Mesendoderm (in vitro differentiated cells): Measurements from ENCODE around the gene GPR31.

Source experiments
- DNase-seq: peaks from one replicate; pipeline ENCODE4 v3.0.0; 2013
- H2AK5ac ChIP-seq: 2 replicates; pipeline ENCODE4 v1.6.1; 2013; ENCODE audit warnings: low read length, inconsistent platforms
- H2BK120ac ChIP-seq: 2 replicates; pipeline ENCODE4 v1.6.1; 2013; ENCODE audit warnings: low read depth, mild to moderate bottlenecking, low read length, moderate library complexity, mixed read lengths
- H2BK15ac ChIP-seq: replicated peaks from 2 replicates; pipeline ENCODE4 v1.6.1; 2013; ENCODE audit warnings: low read depth, mild to moderate bottlenecking, moderate library complexity
- H2BK5ac ChIP-seq: 2 replicates; pipeline ENCODE4 v1.6.1; 2013; ENCODE audit warnings: low read length, inconsistent platforms
- H3K18ac ChIP-seq: 2 replicates; pipeline ENCODE4 v1.6.1; 2013; ENCODE audit warnings: mild to moderate bottlenecking, low read length, mixed read lengths
- H3K23ac ChIP-seq: one replicate; pipeline ENCODE4 v1.6.1; 2013; ENCODE audit warnings: low read length
- H3K27ac ChIP-seq: 2 replicates; pipeline ENCODE4 v1.5.1; 2013; ENCODE audit warnings: low read depth, mild to moderate bottlenecking, inconsistent platforms, low read length, moderate library complexity
- H3K27me3 ChIP-seq: 2 replicates; pipeline ENCODE4 v1.6.1; 2013; ENCODE audit warnings: low read length, control low read depth, mild to moderate bottlenecking, inconsistent platforms; ENCODE audit not compliant: insufficient read depth, poor library complexity
- H3K36me3 ChIP-seq: 2 replicates; pipeline ENCODE4 v1.6.1; 2013; ENCODE audit warnings: low read length, inconsistent platforms; ENCODE audit not compliant: control insufficient read depth, insufficient read depth
- H3K4ac ChIP-seq: one replicate; pipeline ENCODE4 v1.6.1; 2013; ENCODE audit warnings: low read depth, mild to moderate bottlenecking, low read length, moderate library complexity
- H3K4me1 ChIP-seq: 2 replicates; pipeline ENCODE4 v1.6.1; 2013; ENCODE audit warnings: low read depth, low read length, inconsistent platforms; ENCODE audit not compliant: control insufficient read depth
- H3K4me2 ChIP-seq: 2 replicates; pipeline ENCODE4 v1.6.1; 2013; ENCODE audit warnings: low read length
- H3K4me3 ChIP-seq: 2 replicates; pipeline ENCODE4 v1.5.1; 2013; ENCODE audit warnings: mild to moderate bottlenecking, low read length
- H3K56ac ChIP-seq: one replicate; pipeline ENCODE4 v1.6.1; 2013; ENCODE audit warnings: low read length
- H3K79me1 ChIP-seq: 2 replicates; pipeline ENCODE4 v1.6.1; 2013; ENCODE audit warnings: low read length, inconsistent platforms
- H3K79me2 ChIP-seq: 2 replicates; pipeline ENCODE4 v1.6.1; 2013; ENCODE audit warnings: mild to moderate bottlenecking, low read length; ENCODE audit not compliant: control insufficient read depth, insufficient read depth
- H3K9ac ChIP-seq: 2 replicates; pipeline ENCODE4 v1.6.1; 2013; ENCODE audit warnings: low read length, inconsistent platforms
- H4K5ac ChIP-seq: one replicate; pipeline ENCODE4 v1.6.1; 2013; ENCODE audit warnings: low read length
- H4K8ac ChIP-seq: one replicate; pipeline ENCODE4 v1.6.1; 2013; ENCODE audit warnings: low read depth, mild to moderate bottlenecking, control low read depth, low read length, moderate library complexity
- WGBS: extraction: QIAGEN DNeasy Blood & Tissue Kit; methylation state at CpG from one replicate; pipeline ENCODE4 v1.1.7; 2013; ENCODE audit warnings: low lambda C conversion rate, missing lambda C conversion rate; ENCODE audit not compliant: insufficient coverage; ENCODE audit errors: extremely low coverage; 5-methylcytosine and 5-hydroxymethylcytosine counted together

GPR31 gene

DNA sequence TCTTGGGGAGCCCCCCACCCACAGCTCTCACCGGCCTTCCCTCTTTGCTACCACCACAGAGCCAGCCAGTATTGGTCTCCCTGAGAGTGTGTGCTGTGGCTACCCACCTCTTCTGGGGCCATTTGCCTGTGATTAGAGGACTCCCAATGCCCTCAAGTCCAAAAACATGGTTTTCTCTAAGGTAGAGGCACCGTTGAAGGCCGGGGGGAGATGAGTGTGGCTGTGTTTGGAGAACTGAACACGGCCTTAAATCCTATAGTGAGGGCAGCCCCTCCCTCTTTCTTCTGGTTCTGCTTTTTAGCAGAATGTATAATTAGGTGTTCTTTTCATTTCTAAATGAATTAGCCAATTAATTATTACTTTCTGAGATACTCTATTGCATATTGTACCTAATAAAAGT is 32.4 kb downstream of the GPR31 start:
- no peak overlapping the region for H3K23ac ChIP-seq
- no peak overlapping the region for H2AK5ac ChIP-seq
- no peak overlapping the region for H3K27ac ChIP-seq
- no peaks in the 10 kb centered on the region for H3K79me2 ChIP-seq
- no peak overlapping the region for H3K4ac ChIP-seq
- no peak overlapping the region for H2BK120ac ChIP-seq
- H3K36me3 ChIP-seq = no peaks in the 10 kb centered on the region
- H4K5ac ChIP-seq = no peak overlapping the region
- H3K27me3 ChIP-seq = no peaks in the 10 kb centered on the region
- H3K18ac ChIP-seq = no peak overlapping the region
- H2BK5ac ChIP-seq = no peak overlapping the region
- H3K79me1 ChIP-seq = no peaks in the 10 kb centered on the region
- no peak overlapping the region for H3K56ac ChIP-seq
- no peaks in the 10 kb centered on the region for H3K4me1 ChIP-seq
- H4K8ac ChIP-seq = no peak overlapping the region
- DNase-seq = no peak
- WGBS = no CpG with 5 or more reads among the region's 4 CpGs
- no peak overlapping the region for H3K9ac ChIP-seq
- H3K4me2 ChIP-seq = no peak overlapping the region
- H2BK15ac ChIP-seq = no peak overlapping the region
- H3K4me3 ChIP-seq = no peak overlapping the region

GRCh38 chr6:167124753-167125152 is 33.0 kb downstream of the GPR31 start:
- no peaks in the 10 kb centered on the region for H3K27me3 ChIP-seq
- no peak overlapping the region for H3K23ac ChIP-seq
- no peak overlapping the region for H2BK120ac ChIP-seq
- no CpG with 5 or more reads among the region's 5 CpGs for WGBS
- no peak overlapping the region for H3K18ac ChIP-seq
- DNase-seq = no peak
- no peak overlapping the region for H3K56ac ChIP-seq
- H4K8ac ChIP-seq = no peak overlapping the region
- H3K4ac ChIP-seq = no peak overlapping the region
- H2AK5ac ChIP-seq = no peak overlapping the region
- no peaks in the 10 kb centered on the region for H3K4me1 ChIP-seq
- no peak overlapping the region for H2BK15ac ChIP-seq
- no peak overlapping the region for H2BK5ac ChIP-seq
- H3K79me1 ChIP-seq = no peaks in the 10 kb centered on the region
- H3K79me2 ChIP-seq = no peaks in the 10 kb centered on the region
- no peak overlapping the region for H3K9ac ChIP-seq
- no peaks in the 10 kb centered on the region for H3K36me3 ChIP-seq
- H4K5ac ChIP-seq = no peak overlapping the region
- H3K27ac ChIP-seq = no peak overlapping the region
- no peak overlapping the region for H3K4me3 ChIP-seq
- H3K4me2 ChIP-seq = no peak overlapping the region

- no peak for DNase-seq
- H3K9ac ChIP-seq = no peak within 1 kb of the TSS
- H3K4ac ChIP-seq = no peak within 1 kb of the TSS
- H3K79me1 ChIP-seq = no peaks in the 10 kb centered on the region
- H2BK120ac ChIP-seq = no peak within 1 kb of the TSS
- H2AK5ac ChIP-seq = no peak within 1 kb of the TSS
- H2BK15ac ChIP-seq = no peak within 1 kb of the TSS
- no peak within 1 kb of the TSS for H2BK5ac ChIP-seq
- no peak within 1 kb of the TSS for H3K4me3 ChIP-seq
- H3K27ac ChIP-seq = no peak within 1 kb of the TSS
- H3K4me2 ChIP-seq = no peak within 1 kb of the TSS
- no peak within 1 kb of the TSS for H3K56ac ChIP-seq
- no peak within 1 kb of the TSS for H4K8ac ChIP-seq
- no peaks in the 10 kb centered on the region for H3K4me1 ChIP-seq
- WGBS = no CpG with 5 or more reads among the region's 8 CpGs
- no peak within 1 kb of the TSS for H3K23ac ChIP-seq
- H3K36me3 ChIP-seq = no peaks in the 10 kb centered on the region
- no peaks in the 10 kb centered on the region for H3K27me3 ChIP-seq
- no peak within 1 kb of the TSS for H3K18ac ChIP-seq
- no peaks in the 10 kb centered on the region for H3K79me2 ChIP-seq
- H4K5ac ChIP-seq = no peak within 1 kb of the TSS
Observed at GRCh38 chr6:167122827-167123657, 34.7 kb downstream of the GPR31 start, which contains the start of gene CCR6. Gene CCR6, plus strand, starts transcription at chr6:167123096. Its CDS starts 13,039 bp downstream, at chr6:167136135.

- Histone ChIP-seq H2BK5ac (no peak overlapping the region), H3K79me1 (no peaks in the 10 kb centered on the region), H3K9ac (no peak overlapping the region), H3K18ac (no peak overlapping the region), H2BK15ac (no peak overlapping the region), H3K79me2 (no peaks in the 10 kb centered on the region), H3K4me1 (no peaks in the 10 kb centered on the region), H3K4me2 (no peak overlapping the region), H2BK120ac (no peak overlapping the region), H3K27me3 (no peaks in the 10 kb centered on the region), H3K4me3 (no peak overlapping the region), H3K56ac (no peak overlapping the region), H4K5ac (no peak overlapping the region), H3K36me3 (no peaks in the 10 kb centered on the region), H3K4ac (no peak overlapping the region), H3K23ac (no peak overlapping the region), H4K8ac (no peak overlapping the region), H3K27ac (no peak overlapping the region), H2AK5ac (no peak overlapping the region)
- no CpG with 5 or more reads among the region's 23 CpGs for WGBS
- DNase-seq = no peak
Observed at GRCh38 chr6:167122041-167122826, 35.5 kb downstream of the GPR31 start.

DNA sequence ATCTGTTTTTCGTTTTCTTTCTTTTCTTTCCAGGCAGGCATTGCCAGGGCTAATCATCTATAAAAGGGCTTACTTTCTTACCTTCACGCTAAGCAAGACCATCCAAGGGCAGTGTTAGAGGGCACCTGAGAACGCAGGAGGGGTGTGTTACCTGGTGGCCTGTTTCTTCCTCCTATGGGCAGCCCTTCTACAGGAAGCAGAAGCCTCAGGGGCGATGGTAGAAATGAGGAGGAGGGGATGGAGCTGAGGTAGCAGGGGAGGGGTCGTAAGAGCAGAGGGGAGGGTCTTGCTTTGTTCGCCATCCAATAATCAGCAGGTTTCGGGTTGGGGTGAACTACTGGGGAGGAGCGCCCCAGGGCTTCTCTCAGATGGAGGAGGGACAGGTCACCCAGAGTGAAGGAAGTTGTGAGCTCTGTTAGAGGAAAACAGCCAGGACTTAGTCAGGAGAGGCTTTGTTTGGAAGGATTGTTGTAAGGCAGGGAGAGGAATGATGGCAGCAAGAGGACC is 36.4 kb downstream of the GPR31 start:
- no peaks in the 10 kb centered on the region for H3K27me3 ChIP-seq
- no peaks in the 10 kb centered on the region for H3K79me2 ChIP-seq
- no peak for DNase-seq
- no peak overlapping the region for H3K18ac ChIP-seq
- no peaks in the 10 kb centered on the region for H3K4me1 ChIP-seq
- no peak overlapping the region for H3K23ac ChIP-seq
- H3K36me3 ChIP-seq = no peaks in the 10 kb centered on the region
- no peak overlapping the region for H2BK120ac ChIP-seq
- no peak overlapping the region for H3K9ac ChIP-seq
- H3K56ac ChIP-seq = no peak overlapping the region
- H3K4me2 ChIP-seq = no peak overlapping the region
- no peak overlapping the region for H2BK15ac ChIP-seq
- H2BK5ac ChIP-seq = no peak overlapping the region
- WGBS = no CpG with 5 or more reads among the region's 8 CpGs
- H2AK5ac ChIP-seq = no peak overlapping the region
- H4K5ac ChIP-seq = no peak overlapping the region
- H3K27ac ChIP-seq = no peak overlapping the region
- no peak overlapping the region for H4K8ac ChIP-seq
- no peak overlapping the region for H3K4ac ChIP-seq
- no peaks in the 10 kb centered on the region for H3K79me1 ChIP-seq
- H3K4me3 ChIP-seq = no peak overlapping the region
